B cell (primary cell): ENCODE measurements around the gene YWHAG. TPM values are rescaled to one million over a fixed set of nuclear protein-coding genes. Genes with fewer than 3 reads are reported as not detected.
"Not testable (repeated sequence)": the region's sequence is repeated elsewhere in the genome, so short reads cannot be mapped to it uniquely, and the experiment has no call there.

Experiments
- ATAC-seq: fragments of 200-7000 bp; cut with Tn5 transposase; one replicate; pipeline ENCODE4 v1.10.0; 2021; ENCODE audit warnings: low read depth, mild to moderate bottlenecking, moderate number of reproducible peaks, moderate library complexity
- CTCF ChIA-PET: fragments of 350-600 bp; sonication (Branson Sonifier 250); formaldehyde crosslinking; loops from one replicate; lab custom pipeline; 2021; ENCODE audit warnings: antibody characterized with exemption, inconsistent platforms; lab: Charles Lee
- POLR2A ChIA-PET: fragments of 350-600 bp; sonication (Branson Sonifier 250); formaldehyde crosslinking; loops from one replicate; lab custom pipeline; 2021; ENCODE audit warnings: antibody characterized with exemption; lab: Charles Lee
- DNase-seq: peaks from one replicate; pipeline ENCODE4 v3.0.0; 2013
- H2AFZ ChIP-seq: 2 replicates; pipeline ENCODE4 v1.6.1; 2012; ENCODE audit warnings: mild to moderate bottlenecking, low read depth, low read length; ENCODE audit not compliant: insufficient read depth, poor library complexity, severe bottlenecking
- H3K27ac ChIP-seq, 2 donors: 1 replicate in 1 of 2; 2 replicates in 1 of 2; pipeline ENCODE4 v1.5.1; 2012 to 2013; ENCODE audit warnings: low read length in 2 of 2, mild to moderate bottlenecking in 2 of 2, moderate library complexity in 1 of 2
- H3K27me3 ChIP-seq, 4 experiments: fragments of 200-600 bp in 1 of 4; sonication (generic) in 1 of 4; replicated peaks in 1 of 4; 1 replicate in 2 of 4; 2 replicates in 2 of 4; pipeline versions ENCODE4 v1.6.1 to v1.7.0; 2013 to 2016; ENCODE audit warnings: low read length in 3 of 4, mild to moderate bottlenecking in 2 of 4, mixed read lengths in 1 of 4, moderate library complexity in 1 of 4; ENCODE audit not compliant: insufficient read depth in 4 of 4, control insufficient read depth in 3 of 4; ENCODE audit errors: control extremely low read depth in 1 of 4
- H3K36me3 ChIP-seq, 2 experiments: replicated peaks in 1 of 2; 1 replicate in 1 of 2; 2 replicates in 1 of 2; pipeline versions ENCODE4 v1.6.1 to v1.7.1; 2013; ENCODE audit warnings: low read length in 1 of 2; ENCODE audit not compliant: insufficient read depth in 2 of 2, control insufficient read depth in 1 of 2; ENCODE audit errors: control extremely low read depth in 1 of 2, extremely low read depth in 1 of 2
- H3K4me1 ChIP-seq, 2 donors: fragments of 200-600 bp in 1 of 2; sonication (generic) in 1 of 2; 1 replicate in 1 of 2; 2 replicates in 1 of 2; pipeline versions ENCODE4 v1.5.1 to v1.6.1; 2013 to 2017; ENCODE audit warnings: low read length in 2 of 2; ENCODE audit not compliant: control insufficient read depth in 2 of 2, insufficient read depth in 2 of 2
- H3K4me2 ChIP-seq: replicated peaks from 2 replicates; pipeline ENCODE3; 2012; ENCODE audit warnings: mild to moderate bottlenecking, low read depth, low read length; ENCODE audit not compliant: poor library complexity, severe bottlenecking
- H3K4me3 ChIP-seq, 5 experiments: fragments of 200-600 bp in 1 of 5; sonication (generic) in 1 of 5; 1 replicate in 3 of 5; 2 replicates in 2 of 5; pipeline versions ENCODE4 v1.5.1 to v1.7.0; 2011 to 2016; ENCODE audit warnings: low read length in 4 of 5, mild to moderate bottlenecking in 4 of 5, low read depth in 2 of 5, control low read depth in 1 of 5, moderate library complexity in 1 of 5; ENCODE audit not compliant: insufficient read depth in 1 of 5; ENCODE audit errors: control extremely low read depth in 1 of 5, extremely low read depth in 1 of 5
- H3K79me2 ChIP-seq: fragments of 200-600 bp; sonication (generic); one replicate; pipeline ENCODE4 v1.6.0; 2016; ENCODE audit warnings: low read length; ENCODE audit not compliant: control insufficient read depth, insufficient read depth
- H3K9ac ChIP-seq: fragments of 200-600 bp; sonication (generic); 2 replicates; pipeline ENCODE4 v1.6.1; 2017; ENCODE audit warnings: mild to moderate bottlenecking, low read length, moderate library complexity
- H3K9me3 ChIP-seq, 3 donors: one replicate each; pipeline versions ENCODE4 v1.6.1 to v1.7.1; 2013; ENCODE audit warnings: low read length in 2 of 3; ENCODE audit not compliant: control insufficient read depth in 2 of 3, insufficient read depth in 1 of 3; ENCODE audit errors: control extremely low read depth in 1 of 3
- H4K20me1 ChIP-seq: 2 replicates; pipeline ENCODE4 v1.6.0; 2012; ENCODE audit warnings: mild to moderate bottlenecking, low read length; ENCODE audit not compliant: insufficient read depth, control insufficient read depth, poor library complexity, severe bottlenecking
- H3K27ac Mint-ChIP-seq: one replicate; pipeline ENCODE4 v1.8.0; 2021; ENCODE audit warnings: mixed read lengths
- H3K27me3 Mint-ChIP-seq: one replicate; pipeline ENCODE4 v1.8.0; 2021; ENCODE audit warnings: mixed read lengths
- H3K4me1 Mint-ChIP-seq: one replicate; pipeline ENCODE4 v1.8.0; 2021; ENCODE audit warnings: mixed read lengths
- H3K4me3 Mint-ChIP-seq: one replicate; pipeline ENCODE4 v1.8.0; 2021; ENCODE audit warnings: mixed read lengths
- H3K9me3 Mint-ChIP-seq: one replicate; pipeline ENCODE4 v1.8.0; 2022; ENCODE audit warnings: mixed read lengths; ENCODE audit not compliant: insufficient read depth
- CTCF ChIP-seq: fragments of 200-600 bp; IDR thresholded peaks from one replicate; pipeline ENCODE4 v1.8.0; 2022; ENCODE audit warnings: antibody characterized with exemption, mild to moderate bottlenecking
- EZH2 ChIP-seq: IDR thresholded peaks from 2 replicates; pipeline ENCODE4 v1.6.1; 2012; ENCODE audit warnings: borderline replicate concordance, low read depth, mild to moderate bottlenecking, moderate library complexity, low read length; ENCODE audit not compliant: insufficient read depth, poor library complexity, severe bottlenecking
- WGBS: methylation state at CpG from one replicate; pipeline ENCODE4 v1.1.5; 2013; ENCODE audit warnings: missing lambda C conversion rate; ENCODE audit not compliant: insufficient coverage; 5-methylcytosine and 5-hydroxymethylcytosine counted together
- intact Hi-C: fragments of 100-400 bp; cut with micrococcal nuclease; formaldehyde crosslinking; loops from one replicate; pipeline ENCODE4 v1.10.0; 2022
- polyA plus RNA-seq: library from polyadenylated mRNA; depleted of rRNA; stranded (reverse); fragments of >200 nt; gene quantifications from 2 replicates; pipeline ENCODE4 v1.2.3, GENCODE V29; 2012
- total RNA-seq, 2 donors: library from RNA; stranded (reverse); fragments of 120-200 nt in 1 of 2; gene quantifications; 1 replicate in 1 of 2; 2 replicates in 1 of 2; pipeline versions ENCODE4 v1.2.3 to v1.2.4, GENCODE V29; 2013 to 2022

The YWHAG gene
- total and polyA plus RNA-seq, 2 donors (not counting 1 experiment from before 2014, with no cell fraction given), result 6.6 to 51.6 TPM

GRCh38 chr7:76337147-76337546 is 21.6 kb downstream of the YWHAG start:
- TF ChIP-seq CTCF (no peak), EZH2 (no peak)
- Histone ChIP-seq H3K36me3 (peaks cover 1 to 31% of the 10 kb centered on the region in 2 experiments), H3K27me3 (no peaks in the 10 kb centered on the region), H3K4me1 (peaks cover 7 to 15% of the 10 kb centered on the region in 2 donors), H3K9ac (no peak overlapping the region), H3K4me2 (no peak overlapping the region), H2AFZ (no peak overlapping the region), H4K20me1 (peaks cover 99% of the 10 kb centered on the region), H3K9me3 (no peaks in the 10 kb centered on the region), H3K79me2 (peaks cover 98% of the 10 kb centered on the region), H3K27ac (no peak overlapping the region), H3K4me3 (no peak overlapping the region)
- ATAC-seq, result no peak
- peaks cover 53% of the 10 kb centered on the region for H3K4me1 Mint-ChIP-seq
- intact Hi-C loops, result no loop called here
- no peak overlapping the region for H3K4me3 Mint-ChIP-seq
- 83% methylated on average over 2 of the region's 6 CpGs for WGBS
- H3K9me3 Mint-ChIP-seq, result no peaks in the 10 kb centered on the region
- no peak for DNase-seq
- no peaks in the 10 kb centered on the region for H3K27me3 Mint-ChIP-seq
- ChIA-PET CTCF (interaction anchor here (0.7 to 0.8 kb wide), 2 partner anchors 19 to 1462 kb away, joined by 3 read pairs; partner anchors contain the start of gene PHTF2), POLR2A (interaction anchor here (0.7 kb wide), 1 partner anchor 21 kb away, joined by 4 read pairs; no protein-coding TSS in a partner anchor)
- H3K27ac Mint-ChIP-seq, result no peak overlapping the region

GRCh38 chr7:76336094-76336493 is 22.7 kb downstream of the YWHAG start:
- DNase-seq (no peak), ATAC-seq (no peak)
- Histone ChIP-seq H3K36me3 (peaks cover 0 to 27% of the 10 kb centered on the region in 2 experiments), H3K27ac (no peak overlapping the region), H3K9ac (no peak overlapping the region), H3K9me3 (no peaks in the 10 kb centered on the region), H4K20me1 (peaks cover 98% of the 10 kb centered on the region), H3K79me2 (peaks cover 98% of the 10 kb centered on the region), H3K27me3 (no peaks in the 10 kb centered on the region), H3K4me2 (no peak overlapping the region), H3K4me1 (peaks cover 8 to 19% of the 10 kb centered on the region in 2 donors), H2AFZ (no peak overlapping the region), H3K4me3 (no peak overlapping the region)
- H3K27ac Mint-ChIP-seq, result no peak overlapping the region
- H3K27me3 Mint-ChIP-seq, result no peaks in the 10 kb centered on the region
- no peak overlapping the region for H3K4me3 Mint-ChIP-seq
- POLR2A ChIA-PET, result interaction anchor here (0.7 kb wide), 1 partner anchor 169 kb away, joined by 12 read pairs; no protein-coding TSS in a partner anchor
- intact Hi-C loops, result no loop called here
- peaks cover 49% of the 10 kb centered on the region for H3K4me1 Mint-ChIP-seq
- H3K9me3 Mint-ChIP-seq, result no peaks in the 10 kb centered on the region
- CTCF ChIA-PET, result no interaction called here
- TF ChIP-seq CTCF, result no peak

- H3K4me2 ChIP-seq, intact Hi-C loops, CTCF ChIA-PET, H2AFZ ChIP-seq, H3K4me3 Mint-ChIP-seq, H3K27ac Mint-ChIP-seq, H3K4me3 ChIP-seq, H3K9me3 Mint-ChIP-seq, H3K9me3 ChIP-seq, ATAC-seq, H3K27ac ChIP-seq, H3K27me3 ChIP-seq, H3K27me3 Mint-ChIP-seq, H3K9ac ChIP-seq, DNase-seq: not testable (repeated sequence)
- POLR2A ChIA-PET, result interaction anchor here (0.5 to 0.6 kb wide), 2 partner anchors 19 to 51 kb away, joined by 5 to 6 read pairs; no protein-coding TSS in a partner anchor
- no CpG with 5 or more reads among the region's 2 CpGs for WGBS
- H4K20me1 ChIP-seq, result peaks cover 98% of the 10 kb centered on the region
- peaks cover 49% of the 10 kb centered on the region for H3K4me1 Mint-ChIP-seq
- H3K36me3 ChIP-seq, result peaks cover 0 to 27% of the 10 kb centered on the region in 2 experiments
- H3K4me1 ChIP-seq, result peaks cover 8 to 19% of the 10 kb centered on the region in 2 donors
- H3K79me2 ChIP-seq, result peaks cover 98% of the 10 kb centered on the region
These were observed 23.4 kb downstream of the YWHAG start for GRCh38 chr7:76335417-76335816.
